ENCODE results near the gene BAZ2B. TPM values are rescaled to one million over a fixed set of nuclear protein-coding genes. Genes with fewer than 3 reads are reported as not detected.

The BAZ2B gene
- total RNA-seq, 2 experiments from 2014 or later = 17.9 to 18.5 TPM

DNA sequence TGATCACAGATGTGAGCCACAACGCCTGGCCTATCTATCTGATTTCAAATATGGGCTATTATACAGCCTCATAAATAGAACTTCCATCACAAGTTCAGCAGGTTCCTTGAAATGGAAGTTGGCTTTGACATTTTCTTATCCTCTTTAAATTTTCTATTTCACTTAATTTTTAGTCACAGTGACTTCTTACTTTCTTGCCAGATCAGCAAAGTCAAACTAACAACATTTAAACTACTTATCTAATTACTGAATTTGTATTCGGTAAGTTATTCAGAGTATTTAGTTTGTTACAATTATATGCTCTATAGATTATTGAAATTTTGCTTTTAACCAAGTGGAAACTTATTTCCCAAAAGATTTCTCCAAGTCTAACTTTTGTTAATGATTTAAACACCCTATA lies 108.2 kb downstream of the BAZ2B start:
- Histone ChIP-seq H3K4me3 (ENCODE audit: low read length) (no peak overlapping the region), H3K4me1 (ENCODE audit: insufficient read depth, low read length) (peaks cover 4% of the 10 kb centered on the region), H3K36me3 (ENCODE audit: insufficient read depth, low read length) (no peaks in the 10 kb centered on the region), H3K9me3 (ENCODE audit: control insufficient read depth in 1 of 2, insufficient read depth in 1 of 2, low read length in 2 of 2) (no peaks in the 10 kb centered on the region), H3K27ac (ENCODE audit: low read depth in 1 of 2, low read length in 2 of 2) (no peak overlapping the region), H3K27me3 (ENCODE audit: control insufficient read depth in 1 of 2, insufficient read depth in 2 of 2, low read length in 2 of 2) (no peaks in the 10 kb centered on the region)
- DNase-seq = no peak
- Mint-ChIP-seq H3K4me3 (no peak overlapping the region), H3K9me3 (peaks cover 2% of the 10 kb centered on the region), H3K27ac (no peak overlapping the region), H3K36me3 (ENCODE audit: low read depth) (peaks cover 3% of the 10 kb centered on the region), H3K27me3 (no peaks in the 10 kb centered on the region), H3K4me1 (ENCODE audit: low read depth) (peaks cover 28% of the 10 kb centered on the region)
- no peak for ATAC-seq (ENCODE audit: poor library complexity)
- ChIA-PET POLR2A (no interaction called here), CTCF (no interaction called here)
- intact Hi-C loops (cut with DNase I, micrococcal nuclease) = no loop called here
- TF ChIP-seq, protein P1, sequence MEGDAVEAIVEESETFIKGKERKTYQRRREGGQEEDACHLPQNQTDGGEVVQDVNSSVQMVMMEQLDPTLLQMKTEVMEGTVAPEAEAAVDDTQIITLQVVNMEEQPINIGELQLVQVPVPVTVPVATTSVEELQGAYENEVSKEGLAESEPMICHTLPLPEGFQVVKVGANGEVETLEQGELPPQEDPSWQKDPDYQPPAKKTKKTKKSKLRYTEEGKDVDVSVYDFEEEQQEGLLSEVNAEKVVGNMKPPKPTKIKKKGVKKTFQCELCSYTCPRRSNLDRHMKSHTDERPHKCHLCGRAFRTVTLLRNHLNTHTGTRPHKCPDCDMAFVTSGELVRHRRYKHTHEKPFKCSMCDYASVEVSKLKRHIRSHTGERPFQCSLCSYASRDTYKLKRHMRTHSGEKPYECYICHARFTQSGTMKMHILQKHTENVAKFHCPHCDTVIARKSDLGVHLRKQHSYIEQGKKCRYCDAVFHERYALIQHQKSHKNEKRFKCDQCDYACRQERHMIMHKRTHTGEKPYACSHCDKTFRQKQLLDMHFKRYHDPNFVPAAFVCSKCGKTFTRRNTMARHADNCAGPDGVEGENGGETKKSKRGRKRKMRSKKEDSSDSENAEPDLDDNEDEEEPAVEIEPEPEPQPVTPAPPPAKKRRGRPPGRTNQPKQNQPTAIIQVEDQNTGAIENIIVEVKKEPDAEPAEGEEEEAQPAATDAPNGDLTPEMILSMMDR (IDR thresholded peaks at IDR 0.05) = no peak

DNA sequence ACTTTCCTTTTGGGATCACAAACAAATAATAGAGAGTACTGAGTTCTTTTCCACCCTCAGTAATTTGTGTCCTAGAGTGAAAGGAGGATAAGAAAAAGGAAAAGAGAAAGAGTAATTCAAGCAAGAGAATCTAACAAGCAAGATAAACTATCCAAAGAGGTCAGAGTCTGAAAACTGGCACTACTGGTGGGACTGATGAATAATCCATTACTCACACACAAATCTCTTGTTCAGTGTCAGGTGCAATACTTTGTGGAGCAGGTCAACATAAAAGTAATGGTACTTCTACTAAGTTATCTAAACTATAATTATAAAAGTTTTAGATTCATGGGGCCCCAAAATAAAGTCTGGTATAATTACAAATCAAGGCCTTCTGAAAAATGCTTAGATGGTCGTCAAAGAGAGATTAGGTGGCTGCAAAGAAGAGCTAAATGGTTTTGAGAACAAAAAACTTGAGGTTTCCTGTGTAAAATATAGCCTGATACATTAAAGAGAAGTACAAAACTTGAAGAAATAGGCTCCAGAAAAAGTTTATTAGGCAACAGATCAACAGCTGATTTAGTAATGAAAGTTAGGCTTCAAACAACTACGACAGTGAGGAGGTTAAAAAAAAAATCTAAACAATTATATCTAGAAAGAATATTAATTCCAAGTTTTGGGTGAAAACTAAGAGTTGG lies 109.4 kb downstream of the BAZ2B start:
- Mint-ChIP-seq H3K4me3 (no peak overlapping the region), H3K36me3 (ENCODE audit: low read depth) (peaks cover 8% of the 10 kb centered on the region), H3K4me1 (ENCODE audit: low read depth) (peaks cover 23% of the 10 kb centered on the region), H3K27me3 (no peaks in the 10 kb centered on the region), H3K9me3 (peaks cover 6% of the 10 kb centered on the region), H3K27ac (no peak overlapping the region)
- H3K27ac ChIP-seq (ENCODE audit: low read depth in 1 of 2, low read length in 2 of 2) = no peak overlapping the region
- H3K4me3 ChIP-seq (ENCODE audit: low read length) = no peak overlapping the region
- H3K36me3 ChIP-seq (ENCODE audit: insufficient read depth, low read length) = no peaks in the 10 kb centered on the region
- ChIA-PET POLR2A (interaction anchor here (0.7 to 1.1 kb wide), 2 partner anchors 9 to 1879 kb away, joined by 3 to 5 read pairs; no protein-coding TSS in a partner anchor), CTCF (no interaction called here)
- no peaks in the 10 kb centered on the region for H3K27me3 ChIP-seq (ENCODE audit: control insufficient read depth in 1 of 2, insufficient read depth in 2 of 2, low read length in 2 of 2)
- DNase-seq (peak in 1 of 14 experiments; percentile 1), ATAC-seq (ENCODE audit: poor library complexity) (no peak)
- TF ChIP-seq, protein P1 (IDR thresholded peaks at IDR 0.05) = no peak
- peaks cover 0 to 4% of the 10 kb centered on the region in 2 experiments for H3K9me3 ChIP-seq (ENCODE audit: control insufficient read depth in 1 of 2, insufficient read depth in 1 of 2, low read length in 2 of 2)
- intact Hi-C loops (cut with DNase I, micrococcal nuclease) = no loop called here
- peaks cover 4% of the 10 kb centered on the region for H3K4me1 ChIP-seq (ENCODE audit: insufficient read depth, low read length)

DNA sequence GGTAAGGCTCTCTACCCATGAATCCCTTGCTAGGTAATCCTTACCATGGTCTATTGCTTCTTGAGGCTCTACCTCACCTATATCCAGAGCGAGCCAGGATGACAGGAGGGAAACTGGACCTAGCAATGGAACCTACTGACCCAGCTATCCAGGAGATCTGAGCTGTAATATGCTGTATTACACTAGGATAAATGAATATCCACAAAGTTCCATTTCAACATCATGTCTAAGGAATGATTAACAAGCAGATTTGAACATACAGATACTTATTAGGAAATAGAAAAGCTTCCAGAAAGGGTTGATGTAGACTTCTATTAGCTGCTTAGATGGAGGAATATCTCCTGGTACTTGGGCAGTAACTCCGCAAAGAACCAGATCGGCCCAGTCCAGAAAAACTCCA lies 110.1 kb downstream of the BAZ2B start:
- H3K4me1 Mint-ChIP-seq (ENCODE audit: low read depth) = peaks cover 23% of the 10 kb centered on the region
- H3K9me3 Mint-ChIP-seq = peaks cover 8% of the 10 kb centered on the region
- intact Hi-C loops (cut with DNase I, micrococcal nuclease) = no loop called here
- Histone ChIP-seq H3K4me3 (ENCODE audit: low read length) (no peak overlapping the region), H3K4me1 (ENCODE audit: insufficient read depth, low read length) (peaks cover 4% of the 10 kb centered on the region), H3K9me3 (ENCODE audit: control insufficient read depth in 1 of 2, insufficient read depth in 1 of 2, low read length in 2 of 2) (peaks cover 0 to 4% of the 10 kb centered on the region in 2 experiments), H3K27ac (ENCODE audit: low read depth in 1 of 2, low read length in 2 of 2) (no peak overlapping the region), H3K27me3 (ENCODE audit: control insufficient read depth in 1 of 2, insufficient read depth in 2 of 2, low read length in 2 of 2) (no peaks in the 10 kb centered on the region), H3K36me3 (ENCODE audit: insufficient read depth, low read length) (no peaks in the 10 kb centered on the region)
- ATAC-seq (ENCODE audit: poor library complexity) (no peak), DNase-seq (no peak)
- ChIA-PET POLR2A (interaction anchor here (1.1 kb wide), 1 partner anchor 10 kb away, joined by 5 read pairs; no protein-coding TSS in a partner anchor), CTCF (no interaction called here)
- H3K4me3 Mint-ChIP-seq = no peak overlapping the region
- peaks cover 11% of the 10 kb centered on the region for H3K36me3 Mint-ChIP-seq (ENCODE audit: low read depth)
- no peaks in the 10 kb centered on the region for H3K27me3 Mint-ChIP-seq
- H3K27ac Mint-ChIP-seq = no peak overlapping the region
- TF ChIP-seq, protein P1 (IDR thresholded peaks at IDR 0.05) = no peak
